Measurements from ENCODE around the gene RHEB.

RHEB gene

DNA sequence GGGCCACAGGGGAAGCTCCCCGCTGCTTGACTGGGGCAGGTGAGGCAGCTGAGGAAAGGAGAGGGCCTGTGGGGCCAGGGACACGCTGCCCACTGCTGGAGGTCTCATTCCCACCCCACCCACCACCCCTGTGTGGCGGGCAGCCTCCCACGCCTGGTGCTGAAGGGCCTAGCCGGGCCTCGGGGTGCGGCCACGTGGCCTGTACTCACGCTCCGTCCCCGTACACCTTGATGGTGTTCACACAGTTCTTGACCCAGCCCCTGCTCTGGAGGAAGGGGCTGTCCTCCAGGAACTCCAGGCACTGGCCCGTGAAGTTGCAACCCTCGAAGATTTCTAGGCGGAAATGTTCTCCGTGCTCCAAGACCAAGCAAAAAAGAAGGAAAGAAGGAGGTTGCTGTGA, 83.7 kb downstream of the RHEB start:
- TF ChIP-seq GATA3 (IDR thresholded peaks at IDR 0.05; ENCODE audit: low read depth, low read length) = no peak

- TF ChIP-seq GATA2 (IDR thresholded peaks at IDR 0.05; ENCODE audit: low read depth, low read length) (no peak), GATA3 (IDR thresholded peaks at IDR 0.05; ENCODE audit: low read depth, low read length) (no peak)
These were observed 84.4 kb downstream of the RHEB start for GRCh38 chr7:151435103-151435916.

- no peak for TF ChIP-seq GATA2 (IDR thresholded peaks at IDR 0.05; ENCODE audit: low read depth, low read length)
- TF ChIP-seq GATA3 (IDR thresholded peaks at IDR 0.05; ENCODE audit: low read depth, low read length) = no peak
These were observed 85.1 kb downstream of the RHEB start for GRCh38 chr7:151434549-151434948.

- no peak for TF ChIP-seq GATA3 (IDR thresholded peaks at IDR 0.05; ENCODE audit: low read depth, low read length)
- no peak for TF ChIP-seq GATA2 (IDR thresholded peaks at IDR 0.05; ENCODE audit: low read depth, low read length)
These were observed 85.8 kb downstream of the RHEB start for GRCh38 chr7:151433721-151434400.

DNA sequence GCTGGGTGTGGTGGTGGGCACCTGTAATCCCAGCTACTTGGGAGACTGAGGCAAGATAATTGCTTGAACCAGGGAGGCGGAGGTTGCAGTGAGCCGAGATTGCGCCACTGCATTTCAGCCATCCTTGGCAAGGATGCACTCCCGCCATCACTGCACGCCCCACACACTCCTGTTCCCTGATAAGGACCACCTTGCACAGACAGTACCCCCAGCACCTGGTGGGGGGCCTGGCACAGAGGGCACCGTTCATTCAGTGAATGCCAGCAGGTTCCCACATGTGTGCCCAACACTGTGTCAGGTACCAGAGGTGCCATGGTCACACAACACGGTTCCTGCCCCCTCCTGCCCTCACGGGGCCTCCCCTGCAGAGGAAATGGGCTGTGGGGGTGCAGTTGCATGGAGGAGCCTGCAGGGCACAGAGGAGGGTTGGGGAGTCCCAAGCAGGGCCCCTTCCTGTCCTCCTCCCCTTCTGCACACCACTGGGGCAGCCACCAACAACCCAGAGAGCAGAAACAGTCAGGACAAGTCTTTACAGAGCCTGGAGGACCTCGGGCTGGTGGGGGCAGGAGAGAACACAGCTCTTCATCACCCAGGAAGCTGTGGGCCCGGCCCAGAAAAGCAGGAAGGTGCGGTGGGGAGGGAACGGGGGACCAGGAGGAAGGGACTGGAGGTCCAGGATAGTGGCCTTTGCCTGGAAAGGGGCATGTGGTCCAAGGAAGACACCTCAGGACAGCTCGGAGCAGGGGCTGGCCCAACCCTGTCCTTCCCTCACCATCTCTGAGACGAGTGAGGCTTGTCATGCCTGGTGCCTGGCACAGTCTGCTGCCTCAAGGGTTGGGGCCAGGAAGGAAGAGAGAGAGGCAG, 86.8 kb downstream of the RHEB start:
- TF ChIP-seq GATA2 (IDR thresholded peaks at IDR 0.05; ENCODE audit: low read depth, low read length) (no peak), GATA3 (IDR thresholded peaks at IDR 0.05; ENCODE audit: low read depth, low read length) (no peak)

- TF ChIP-seq GATA3 (IDR thresholded peaks at IDR 0.05; ENCODE audit: low read depth, low read length) = no peak
- no peak for TF ChIP-seq GATA2 (IDR thresholded peaks at IDR 0.05; ENCODE audit: low read depth, low read length)
These were observed 87.9 kb downstream of the RHEB start for GRCh38 chr7:151431768-151432311.

GRCh38 chr7:151431281-151431767, 88.4 kb downstream of the RHEB start:
- TF ChIP-seq GATA2 (IDR thresholded peaks at IDR 0.05; ENCODE audit: low read depth, low read length) (no peak), GATA3 (IDR thresholded peaks at IDR 0.05; ENCODE audit: low read depth, low read length) (no peak)

- TF ChIP-seq GATA2 (IDR thresholded peaks at IDR 0.05; ENCODE audit: low read depth, low read length) (no peak), GATA3 (IDR thresholded peaks at IDR 0.05; ENCODE audit: low read depth, low read length) (no peak)
These were observed 89.1 kb downstream of the RHEB start for GRCh38 chr7:151430391-151431205.

DNA sequence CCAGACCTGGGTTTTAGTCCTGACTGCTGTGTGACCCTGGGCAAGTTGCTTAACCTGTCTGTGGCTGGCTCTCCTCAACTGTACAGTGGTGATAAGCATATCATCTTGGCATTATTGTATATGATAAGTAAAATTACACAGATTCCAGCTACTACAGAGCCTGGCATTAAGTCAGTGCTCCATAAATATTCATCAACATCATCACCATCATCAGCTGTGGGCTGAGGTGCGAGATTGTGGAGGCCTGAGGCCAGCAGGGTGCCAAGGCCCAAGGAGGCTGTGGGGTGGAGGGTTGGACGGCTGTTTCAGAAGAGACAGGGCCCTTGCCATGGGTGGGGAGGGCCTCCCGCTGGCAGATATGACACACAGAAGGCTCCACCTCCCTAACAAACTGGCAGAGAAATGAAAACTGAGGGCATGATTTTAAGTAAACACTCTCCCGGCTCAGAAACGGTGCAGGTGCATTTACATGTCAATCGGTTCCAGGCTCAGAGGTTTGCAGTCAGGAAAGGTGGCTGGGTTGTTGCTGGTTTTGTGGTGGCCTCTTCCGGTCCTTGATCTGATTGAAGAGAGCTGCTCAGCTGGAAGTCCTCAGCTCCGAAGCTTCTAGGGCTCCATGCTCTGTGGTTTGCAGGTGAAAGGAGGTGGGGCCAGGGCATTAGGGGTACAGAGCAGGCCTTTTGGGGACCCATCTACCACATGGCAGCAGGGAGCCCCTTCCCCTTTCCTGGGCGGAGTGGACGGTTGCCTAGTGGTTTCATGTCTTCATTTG, 89.9 kb downstream of the RHEB start:
- TF ChIP-seq GATA2 (IDR thresholded peaks at IDR 0.05; ENCODE audit: low read depth, low read length) = no peak
- TF ChIP-seq GATA3 (IDR thresholded peaks at IDR 0.05; ENCODE audit: low read depth, low read length) = no peak

- no peak for TF ChIP-seq GATA2 (IDR thresholded peaks at IDR 0.05; ENCODE audit: low read depth, low read length)
- TF ChIP-seq GATA3 (IDR thresholded peaks at IDR 0.05; ENCODE audit: low read depth, low read length) = no peak
These were observed 90.5 kb downstream of the RHEB start for GRCh38 chr7:151429237-151429559.

DNA sequence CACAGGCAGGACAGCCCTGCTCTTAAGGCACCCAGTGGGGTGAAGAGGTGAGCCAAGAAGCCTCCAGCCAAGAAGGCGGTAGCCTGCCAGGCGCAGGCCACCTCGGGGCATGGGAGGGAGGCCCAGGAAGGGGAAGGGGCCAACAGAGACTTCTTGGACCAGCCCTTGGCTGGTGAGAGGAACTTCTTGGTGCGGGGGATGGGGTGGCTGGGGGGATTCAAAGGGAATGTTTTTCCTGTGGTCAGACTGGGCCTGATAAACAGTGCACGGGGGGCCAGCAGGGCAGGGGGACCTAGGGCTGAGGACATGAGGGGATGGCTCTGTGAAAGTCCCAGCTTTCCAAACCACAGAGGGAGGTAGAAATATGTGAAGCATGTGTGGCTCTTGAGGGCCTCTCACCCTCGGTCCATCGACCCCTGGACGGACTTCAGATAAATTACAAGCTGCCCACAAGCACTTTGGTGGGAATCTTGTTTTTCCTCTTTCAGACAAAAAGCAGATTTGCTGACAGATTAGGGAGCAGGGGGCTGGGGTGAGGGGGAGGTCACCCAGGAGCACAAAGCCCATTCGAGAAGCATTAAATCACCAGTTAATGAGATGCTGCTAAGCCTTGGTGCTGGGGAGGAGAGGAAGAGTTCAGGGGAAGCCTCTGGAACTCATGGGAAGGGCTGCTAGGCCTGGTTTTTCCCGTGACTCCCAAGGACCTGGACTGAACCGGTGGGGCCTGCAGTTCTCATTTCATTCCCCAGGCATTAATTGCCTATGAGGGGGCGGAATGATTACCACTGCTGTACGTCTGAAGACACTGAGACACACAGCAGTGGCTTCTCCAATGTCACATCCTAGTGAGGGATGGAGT, 91.1 kb downstream of the RHEB start:
- TF ChIP-seq GATA2 (IDR thresholded peaks at IDR 0.05; ENCODE audit: low read depth, low read length) (peak; percentile 37; the same call in 1 of the 2 replicates), GATA3 (IDR thresholded peaks at IDR 0.05; ENCODE audit: low read depth, low read length) (no peak)
